Right atrium auricular region (tissue), 2 donors: ENCODE results near the gene PHKA2. TPM values are rescaled to one million over a fixed set of nuclear protein-coding genes. Genes with fewer than 3 reads are reported as not detected.

ENCODE experiments used
- DNase-seq: peaks from one replicate; pipeline ENCODE4 v3.0.0-alpha.2; 2019; ENCODE audit warnings: low spot score
- H3K27ac ChIP-seq, 2 donors: fragments of 200-600 bp; sonication (generic); 1 replicate in 1 of 2; 2 replicates in 1 of 2; pipeline ENCODE4 v1.5.1; 2016 to 2019
- H3K27me3 ChIP-seq, 2 donors: fragments of 200-600 bp; sonication (generic); one replicate each; pipeline versions ENCODE4 v1.5.1 to v1.6.0; 2017 to 2019
- H3K36me3 ChIP-seq: fragments of 200-600 bp; sonication (generic); one replicate; pipeline ENCODE4 v1.5.1; 2016
- H3K4me1 ChIP-seq, 2 donors: fragments of 200-600 bp; sonication (generic); one replicate each; pipeline versions ENCODE4 v1.5.1 to v1.6.0; 2017 to 2019
- H3K4me3 ChIP-seq, 2 donors: fragments of 200-600 bp; sonication (generic); 1 replicate in 1 of 2; 2 replicates in 1 of 2; pipeline ENCODE4 v1.5.1; 2017 to 2019; ENCODE audit warnings: mild to moderate bottlenecking in 1 of 2, moderate library complexity in 1 of 2
- H3K9me3 ChIP-seq, 2 donors: fragments of 200-600 bp; sonication (generic); one replicate each; pipeline ENCODE4 v1.5.1; 2019
- CTCF ChIP-seq, 2 donors: fragments of 200-600 bp; sonication (generic); IDR thresholded peaks; one replicate each; pipeline ENCODE4 v1.5.1; 2019; ENCODE audit warnings: antibody characterized with exemption in 2 of 2
- total RNA-seq, 2 donors: library from RNA; depleted of rRNA; stranded (reverse); fragments of >200 nt; gene quantifications; one replicate each; pipeline ENCODE4 v1.1.0, GENCODE V29; 2016

PHKA2 gene
- total RNA-seq, 2 donors from 2014 or later, result 13.5 to 28.7 TPM

DNA sequence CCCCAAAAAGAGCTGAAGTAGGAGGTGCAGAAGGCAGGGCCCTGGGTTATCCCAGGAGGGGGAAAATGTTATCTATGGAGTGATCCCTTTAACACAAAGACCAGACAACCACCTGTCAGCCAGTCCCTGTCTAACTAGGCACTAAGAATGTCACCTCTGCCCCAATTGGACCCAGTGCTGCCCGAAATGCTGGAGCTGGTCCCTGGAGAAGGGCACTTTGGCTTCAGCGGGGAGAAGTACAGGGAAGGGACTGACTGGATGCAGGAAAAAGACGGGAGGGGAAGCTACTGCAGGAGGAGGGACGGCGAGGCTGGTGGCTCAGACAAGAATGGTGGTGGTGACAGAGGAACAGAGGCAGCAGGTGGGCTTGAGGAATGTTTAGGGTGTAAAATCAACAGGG, 17.3 kb downstream of the PHKA2 start:
- TF ChIP-seq CTCF (IDR thresholded peaks at IDR 0.05), result no peak
- Histone ChIP-seq H3K36me3 (no peaks in the 10 kb centered on the region), H3K4me3 (no peak overlapping the region), H3K4me1 (no peaks in the 10 kb centered on the region), H3K27ac (peak overlapping the region in 1 of 2 donors; percentile 51), H3K27me3 (no peaks in the 10 kb centered on the region), H3K9me3 (no peaks in the 10 kb centered on the region)
- no peak for DNase-seq

DNA sequence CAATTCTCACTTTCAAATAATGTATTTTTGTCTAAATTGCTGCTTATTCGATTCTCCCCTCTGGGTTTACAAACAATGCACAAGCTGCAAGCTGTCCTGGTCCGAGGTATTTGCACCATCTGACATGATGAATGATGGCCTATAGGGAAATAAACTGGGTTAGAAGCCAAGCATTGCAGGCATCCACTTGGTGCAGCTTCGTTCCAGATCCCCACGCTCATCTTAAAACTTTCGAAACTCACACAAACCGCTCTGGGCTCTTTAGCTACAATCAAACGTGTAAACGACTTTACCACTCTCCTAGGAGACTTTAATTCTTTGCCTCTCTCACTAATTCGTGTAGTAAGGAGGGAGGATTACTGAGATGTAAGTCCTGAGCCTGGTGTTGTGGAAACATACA, 19.0 kb downstream of the PHKA2 start:
- no peak overlapping the region for H3K27ac ChIP-seq

DNA sequence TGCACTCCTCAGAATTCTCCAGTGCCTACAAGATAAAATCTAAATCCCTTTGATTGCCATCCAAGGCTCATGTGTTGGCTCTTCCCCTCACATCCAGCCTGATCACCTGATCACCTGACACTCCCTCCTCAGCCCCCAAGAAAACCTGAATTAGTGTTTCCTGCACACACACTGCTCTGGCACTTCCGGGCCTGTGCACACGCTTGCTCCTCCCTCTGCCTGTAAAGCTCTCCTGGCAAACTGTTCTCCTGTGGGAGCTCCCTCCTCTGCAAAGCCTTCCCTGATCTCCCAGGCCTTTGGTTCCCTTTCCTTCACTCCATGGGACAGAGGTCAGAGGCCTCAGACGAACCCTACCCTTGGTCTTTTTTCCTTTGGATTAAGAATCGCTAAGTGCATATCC, 19.9 kb downstream of the PHKA2 start:
- Histone ChIP-seq H3K4me1 (no peaks in the 10 kb centered on the region), H3K4me3 (no peak overlapping the region), H3K9me3 (peaks cover 0 to 6% of the 10 kb centered on the region in 2 donors), H3K27me3 (no peaks in the 10 kb centered on the region), H3K27ac (no peak overlapping the region), H3K36me3 (no peaks in the 10 kb centered on the region)
- DNase-seq, result no peak
- TF ChIP-seq CTCF (IDR thresholded peaks at IDR 0.05), result no peak

More for the DNA sequence above, 19.0 kb downstream of the PHKA2 start:
- no peaks in the 10 kb centered on the region for H3K4me1 ChIP-seq
- H3K36me3 ChIP-seq, result no peaks in the 10 kb centered on the region
- no peak for TF ChIP-seq CTCF (IDR thresholded peaks at IDR 0.05)
- no peak for DNase-seq
- no peak overlapping the region for H3K4me3 ChIP-seq
- H3K27me3 ChIP-seq, result no peaks in the 10 kb centered on the region
- H3K9me3 ChIP-seq, result peaks cover 0 to 6% of the 10 kb centered on the region in 2 donors

DNA sequence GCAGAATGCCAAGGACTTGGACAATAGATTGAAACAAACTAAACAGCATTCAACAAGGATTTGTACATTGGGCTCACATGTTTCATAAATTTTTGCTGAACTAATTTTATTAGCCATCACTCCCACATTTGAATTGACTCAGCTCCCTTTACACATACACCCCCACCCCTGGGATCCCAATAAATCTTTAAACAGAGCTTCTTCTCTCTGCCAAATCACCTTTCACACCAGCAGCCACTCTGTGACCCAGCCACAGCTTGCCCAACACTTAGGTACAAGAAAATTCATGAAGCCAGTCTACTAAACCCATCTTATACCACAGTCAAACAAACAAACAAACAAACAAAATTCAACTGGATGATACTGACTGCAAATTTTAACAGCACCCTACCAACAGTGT, 21.6 kb downstream of the PHKA2 start:
- DNase-seq, result no peak
- TF ChIP-seq CTCF (IDR thresholded peaks at IDR 0.05), result no peak
- Histone ChIP-seq H3K4me3 (no peak overlapping the region), H3K36me3 (no peaks in the 10 kb centered on the region), H3K4me1 (no peaks in the 10 kb centered on the region), H3K9me3 (peaks cover 0 to 6% of the 10 kb centered on the region in 2 donors), H3K27me3 (no peaks in the 10 kb centered on the region), H3K27ac (no peak overlapping the region)

DNA sequence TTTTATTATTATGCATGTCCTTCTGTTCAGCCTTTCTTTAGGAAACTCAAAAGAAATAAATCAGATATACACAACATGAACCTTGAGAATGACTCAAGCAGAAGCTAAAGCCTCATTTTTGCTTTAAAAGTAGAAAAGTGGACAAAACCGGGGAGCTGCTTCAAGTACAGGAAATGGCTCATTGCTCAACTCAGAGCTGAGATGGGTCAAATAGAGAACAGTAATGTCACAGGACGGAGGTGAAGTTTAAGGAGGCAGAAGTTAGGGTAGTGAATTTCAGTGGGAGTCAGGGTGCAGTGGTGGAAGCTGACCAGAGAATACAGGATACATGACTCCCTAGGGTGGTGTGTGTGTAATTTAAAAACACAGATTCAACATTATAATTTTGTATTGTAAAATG, 22.2 kb downstream of the PHKA2 start:
- H3K36me3 ChIP-seq, result no peaks in the 10 kb centered on the region
- no peaks in the 10 kb centered on the region for H3K27me3 ChIP-seq
- no peak for DNase-seq
- peaks cover 0 to 6% of the 10 kb centered on the region in 2 donors for H3K9me3 ChIP-seq
- H3K4me3 ChIP-seq, result no peak overlapping the region
- no peaks in the 10 kb centered on the region for H3K4me1 ChIP-seq
- TF ChIP-seq CTCF (IDR thresholded peaks at IDR 0.05), result no peak
- no peak overlapping the region for H3K27ac ChIP-seq

DNA sequence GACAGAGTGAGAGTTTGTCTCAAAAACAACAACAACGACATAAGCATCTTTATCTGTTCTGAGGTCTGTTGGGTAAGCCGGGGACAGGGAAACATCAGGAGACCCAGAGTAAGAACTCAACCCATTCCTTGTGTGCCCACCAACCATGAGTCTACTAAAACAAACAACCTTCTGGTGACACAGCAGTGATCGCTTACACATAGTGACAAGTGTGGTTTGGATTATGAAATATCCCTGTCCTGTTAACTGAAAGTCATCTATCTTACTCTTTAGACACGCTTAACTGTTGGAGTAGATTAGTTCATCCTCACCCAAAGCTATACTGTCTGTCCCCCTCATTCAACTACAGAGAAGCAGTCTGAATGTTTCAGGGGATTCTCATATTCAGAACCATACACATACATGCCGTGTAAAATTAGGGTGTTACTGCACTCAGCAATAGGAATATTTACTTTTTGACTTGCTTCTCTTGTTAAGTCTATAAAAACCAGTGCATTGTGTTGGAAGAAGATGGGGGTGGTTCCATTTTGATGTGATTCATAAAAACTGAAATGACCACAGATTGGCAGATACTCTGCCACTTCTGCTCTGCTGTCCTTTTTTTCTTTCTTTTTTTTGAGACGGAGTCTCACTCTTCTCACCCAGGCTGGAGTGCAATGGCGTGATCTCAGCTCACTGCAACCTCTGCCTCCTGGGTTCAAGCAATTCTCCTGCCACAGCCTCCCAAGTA, 27.4 kb downstream of the PHKA2 start:
- DNase-seq, result no peak
- H3K36me3 ChIP-seq, result no peaks in the 10 kb centered on the region
- TF ChIP-seq CTCF (IDR thresholded peaks at IDR 0.05), result no peak
- no peaks in the 10 kb centered on the region for H3K4me1 ChIP-seq
- no peak overlapping the region for H3K27ac ChIP-seq
- peaks cover 0 to 6% of the 10 kb centered on the region in 2 donors for H3K9me3 ChIP-seq
- no peak overlapping the region for H3K4me3 ChIP-seq
- no peaks in the 10 kb centered on the region for H3K27me3 ChIP-seq
